Cardiac muscle cell (in vitro differentiated cells and primary cell): ENCODE results near the gene TMEM81. TPM values are rescaled to one million over a fixed set of nuclear protein-coding genes. Genes with fewer than 3 reads are reported as not detected.
A peak's percentile ranks its signal among the peaks of the same experiment; 100 is the strongest.

Source experiments
- DNase-seq, 2 donors: peaks; one replicate each; pipeline versions ENCODE4 v3.0.0 to v3.0.0-alpha.2; 2010 to 2017; ENCODE audit warnings: low read depth in 1 of 2, low spot score in 1 of 2
- H3K27ac ChIP-seq: fragments of 200-600 bp; sonication (generic); 2 replicates; pipeline ENCODE4 v1.5.1; 2016
- H3K27me3 ChIP-seq: fragments of 200-600 bp; sonication (generic); 2 replicates; pipeline ENCODE4 v1.6.0; 2016; ENCODE audit warnings: control low read depth
- H3K36me3 ChIP-seq: fragments of 200-600 bp; sonication (generic); 2 replicates; pipeline ENCODE4 v1.5.1; 2016; ENCODE audit warnings: control low read depth
- H3K4me1 ChIP-seq: fragments of 200-600 bp; sonication (generic); 2 replicates; pipeline ENCODE4 v1.8.1; 2017; ENCODE audit warnings: low read depth, mild to moderate bottlenecking, mixed run types
- H3K4me3 ChIP-seq: fragments of 200-600 bp; sonication (generic); 2 replicates; pipeline ENCODE4 v1.5.1; 2016; ENCODE audit warnings: mild to moderate bottlenecking
- H3K9me3 ChIP-seq: fragments of 200-600 bp; sonication (generic); 2 replicates; pipeline ENCODE4 v1.5.1; 2017; ENCODE audit warnings: low read depth, mild to moderate bottlenecking, control low read depth
- polyA plus RNA-seq: library from polyadenylated mRNA; unstranded; fragments of >200 nt; fragmentation: Nextera tagmentation; extraction: Ambion mirVana; gene quantifications from 2 replicates; pipeline ENCODE4 v1.2.1, GENCODE V29; 2016
- total RNA-seq: library from RNA; depleted of rRNA; stranded (reverse); fragments of >200 nt; gene quantifications from 2 replicates; pipeline ENCODE4 v1.2.3, GENCODE V29; 2016
- TF ChIP-seq, protein P1 (sequence below): IDR thresholded peaks from 2 replicates; pipeline ENCODE4 v1.5.1; 2012; ENCODE audit warnings: low read depth, mild to moderate bottlenecking, low read length

The TMEM81 gene
- total and polyA plus RNA-seq, 2 experiments from 2014 or later = 1.1 to 2.1 TPM

DNA sequence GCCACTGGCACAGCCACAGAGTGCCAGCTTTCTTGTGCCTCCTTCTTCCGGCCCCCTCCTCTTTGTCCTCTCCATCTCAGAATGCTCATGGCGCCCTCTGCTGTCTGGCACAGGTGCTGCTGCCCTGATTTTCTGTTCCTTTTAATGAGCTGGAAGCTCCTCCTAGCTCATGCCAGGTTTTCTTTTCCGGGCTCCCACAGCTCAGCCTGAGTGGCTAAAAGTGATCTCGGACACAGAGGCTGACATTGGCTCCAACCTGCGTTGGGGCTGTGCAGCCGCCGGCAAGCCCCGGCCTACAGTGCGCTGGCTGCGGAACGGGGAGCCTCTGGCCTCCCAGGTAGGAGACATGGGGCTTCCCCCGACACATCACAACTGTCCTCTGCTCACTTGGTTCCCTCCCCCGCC is 22.6 kb downstream of the TMEM81 start:
- TF ChIP-seq, protein P1, sequence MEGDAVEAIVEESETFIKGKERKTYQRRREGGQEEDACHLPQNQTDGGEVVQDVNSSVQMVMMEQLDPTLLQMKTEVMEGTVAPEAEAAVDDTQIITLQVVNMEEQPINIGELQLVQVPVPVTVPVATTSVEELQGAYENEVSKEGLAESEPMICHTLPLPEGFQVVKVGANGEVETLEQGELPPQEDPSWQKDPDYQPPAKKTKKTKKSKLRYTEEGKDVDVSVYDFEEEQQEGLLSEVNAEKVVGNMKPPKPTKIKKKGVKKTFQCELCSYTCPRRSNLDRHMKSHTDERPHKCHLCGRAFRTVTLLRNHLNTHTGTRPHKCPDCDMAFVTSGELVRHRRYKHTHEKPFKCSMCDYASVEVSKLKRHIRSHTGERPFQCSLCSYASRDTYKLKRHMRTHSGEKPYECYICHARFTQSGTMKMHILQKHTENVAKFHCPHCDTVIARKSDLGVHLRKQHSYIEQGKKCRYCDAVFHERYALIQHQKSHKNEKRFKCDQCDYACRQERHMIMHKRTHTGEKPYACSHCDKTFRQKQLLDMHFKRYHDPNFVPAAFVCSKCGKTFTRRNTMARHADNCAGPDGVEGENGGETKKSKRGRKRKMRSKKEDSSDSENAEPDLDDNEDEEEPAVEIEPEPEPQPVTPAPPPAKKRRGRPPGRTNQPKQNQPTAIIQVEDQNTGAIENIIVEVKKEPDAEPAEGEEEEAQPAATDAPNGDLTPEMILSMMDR = peak; percentile 97
- Histone ChIP-seq H3K36me3 (no peaks in the 10 kb centered on the region), H3K27me3 (peaks cover 6% of the 10 kb centered on the region), H3K4me3 (no peak overlapping the region), H3K4me1 (no peaks in the 10 kb centered on the region), H3K9me3 (no peaks in the 10 kb centered on the region), H3K27ac (no peak overlapping the region)
- peak; percentile 77 to 81 for DNase-seq

DNA sequence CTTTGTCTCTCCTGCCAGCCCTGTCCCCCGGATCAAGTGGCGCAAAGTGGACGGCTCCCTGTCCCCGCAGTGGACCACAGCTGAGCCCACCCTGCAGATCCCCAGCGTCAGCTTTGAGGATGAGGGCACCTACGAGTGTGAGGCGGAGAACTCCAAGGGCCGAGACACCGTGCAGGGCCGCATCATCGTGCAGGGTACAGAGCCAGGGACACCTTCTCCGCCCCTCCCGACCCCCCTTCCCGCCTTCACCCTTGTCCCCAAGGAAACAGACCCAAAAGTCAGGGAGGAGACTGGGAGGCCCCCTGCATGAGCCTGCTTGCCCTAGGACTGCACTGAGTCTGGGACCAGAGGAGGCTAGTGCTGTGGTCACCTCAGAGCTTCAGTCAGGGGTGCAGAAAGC is 23.0 kb downstream of the TMEM81 start:
- TF ChIP-seq, protein P1 = no peak
- Histone ChIP-seq H3K4me3 (no peak overlapping the region), H3K27ac (no peak overlapping the region), H3K9me3 (no peaks in the 10 kb centered on the region), H3K36me3 (no peaks in the 10 kb centered on the region), H3K4me1 (no peaks in the 10 kb centered on the region), H3K27me3 (peaks cover 6% of the 10 kb centered on the region)
- DNase-seq = no peak

DNA sequence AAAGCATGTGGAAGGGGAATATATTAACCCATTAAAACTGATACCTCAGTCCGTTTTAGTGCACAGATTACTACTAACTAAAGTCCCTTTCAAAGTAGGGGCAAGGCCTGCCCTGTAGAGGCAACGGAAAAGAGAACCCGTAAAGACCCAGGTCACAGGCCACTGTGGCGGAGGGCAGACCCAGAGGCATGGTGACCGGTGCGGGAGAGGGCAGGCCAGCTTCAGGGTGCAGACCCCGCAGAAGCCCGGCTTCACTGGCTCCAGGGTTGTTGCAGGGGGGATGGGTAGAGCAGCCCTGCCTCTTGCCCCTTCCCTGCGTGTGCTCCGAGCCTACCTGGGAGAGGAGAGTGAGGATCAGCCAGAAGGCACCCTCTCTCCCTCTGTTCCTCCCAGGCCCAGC is 23.5 kb downstream of the TMEM81 start:
- Histone ChIP-seq H3K9me3 (no peaks in the 10 kb centered on the region), H3K27ac (no peak overlapping the region), H3K4me1 (no peaks in the 10 kb centered on the region), H3K27me3 (peaks cover 6% of the 10 kb centered on the region), H3K4me3 (no peak overlapping the region), H3K36me3 (no peaks in the 10 kb centered on the region)
- TF ChIP-seq, protein P1 = no peak
- no peak for DNase-seq

DNA sequence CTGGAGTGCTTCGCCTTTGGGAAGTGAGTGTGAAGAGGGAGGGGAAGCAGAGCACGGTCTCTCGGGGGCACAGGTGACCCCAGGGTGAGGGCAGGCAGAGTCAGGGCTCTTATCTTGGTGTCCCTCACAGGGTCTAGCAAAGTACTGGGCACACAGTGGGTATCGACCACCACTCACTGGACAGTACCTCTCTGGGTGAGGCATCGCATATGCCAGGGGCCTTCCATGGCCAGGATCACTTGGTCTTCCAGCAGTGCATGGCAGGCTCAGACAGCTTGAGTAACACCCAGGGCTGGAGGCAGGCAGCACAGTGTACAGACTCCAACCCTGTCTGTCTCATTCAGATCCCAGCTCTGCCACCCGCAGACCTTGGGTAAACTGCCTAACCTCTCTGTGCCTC is 24.6 kb downstream of the TMEM81 start:
- H3K4me3 ChIP-seq = no peak overlapping the region
- H3K27ac ChIP-seq = no peak overlapping the region

DNA sequence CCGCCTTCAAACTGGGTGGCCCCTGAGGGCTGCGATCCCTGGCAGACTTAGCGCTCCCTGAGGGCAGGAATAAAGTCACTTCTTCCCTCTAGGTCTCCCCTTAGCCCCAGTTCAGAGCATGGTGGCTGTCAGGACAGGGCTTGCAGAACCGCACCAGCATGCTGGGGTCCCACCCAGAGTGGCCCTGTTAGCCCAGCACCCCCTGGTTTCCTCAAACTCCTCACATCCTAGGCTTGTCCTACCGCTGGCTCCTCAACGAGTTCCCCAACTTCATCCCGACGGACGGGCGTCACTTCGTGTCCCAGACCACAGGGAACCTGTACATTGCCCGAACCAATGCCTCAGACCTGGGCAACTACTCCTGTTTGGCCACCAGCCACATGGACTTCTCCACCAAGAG is 25.4 kb downstream of the TMEM81 start:
- no peaks in the 10 kb centered on the region for H3K36me3 ChIP-seq
- no peak overlapping the region for H3K27ac ChIP-seq
- H3K27me3 ChIP-seq = peaks cover 10% of the 10 kb centered on the region
- no peaks in the 10 kb centered on the region for H3K4me1 ChIP-seq
- TF ChIP-seq, protein P1 = no peak
- H3K4me3 ChIP-seq = no peak overlapping the region
- no peak for DNase-seq
- no peaks in the 10 kb centered on the region for H3K9me3 ChIP-seq

More for the DNA sequence above, 24.6 kb downstream of the TMEM81 start:
- Histone ChIP-seq H3K9me3 (no peaks in the 10 kb centered on the region), H3K27me3 (peaks cover 6% of the 10 kb centered on the region), H3K36me3 (no peaks in the 10 kb centered on the region), H3K4me1 (no peaks in the 10 kb centered on the region)
- TF ChIP-seq, protein P1 = no peak
- DNase-seq = no peak
